ENCODE data around the gene H2BW2. TPM values are rescaled to one million over a fixed set of nuclear protein-coding genes. Genes with fewer than 3 reads are reported as not detected.

The H2BW2 gene
- total and polyA plus RNA-seq, 10 of the 15 experiments (the other 5 are each of a cell fraction or from before 2014, with no cell fraction given): not detected

GRCh38 chrX:104084534-104085277 lies 45.0 kb downstream of the H2BW2 start:
- Histone ChIP-seq H3K9ac (ENCODE audit: control insufficient read depth, insufficient read depth, low read length) (no peak overlapping the region), H3K27me3 (replicated peaks in 1 of 2; ENCODE audit: control insufficient read depth in 2 of 2, insufficient read depth in 2 of 2, low read length in 1 of 2) (no peaks in the 10 kb centered on the region; a peak in 1 of 4 replicates), H3K4me1 (ENCODE audit: control insufficient read depth, insufficient read depth, low read length) (no peaks in the 10 kb centered on the region), H2AFZ (ENCODE audit: control insufficient read depth, low read depth, low read length) (no peak overlapping the region), H3K9me3 (replicated peaks; ENCODE audit: control insufficient read depth, insufficient read depth, low read length) (no peaks in the 10 kb centered on the region), H3K36me3 (ENCODE audit: control insufficient read depth in 2 of 2, insufficient read depth in 2 of 2, low read length in 1 of 2) (no peaks in the 10 kb centered on the region), H3K79me2 (ENCODE audit: control insufficient read depth, insufficient read depth, low read length) (no peaks in the 10 kb centered on the region), H4K20me1 (ENCODE audit: control insufficient read depth, insufficient read depth) (no peaks in the 10 kb centered on the region), H3K4me3 (no peak overlapping the region), H3K27ac (ENCODE audit: control insufficient read depth, insufficient read depth) (no peak overlapping the region), H3K4me2 (ENCODE audit: control insufficient read depth, insufficient read depth) (no peak overlapping the region)
- BruUV-seq (replicated peaks): no TSS peak
- no peak for DNase-seq (ENCODE audit: low read depth, low spot score)
- ChIA-PET SMC1A (ENCODE audit: uncharacterized antibody, unreplicated experiment) (no interaction called here), POLR2A (no interaction called here), RAD21 (ENCODE audit: unreplicated experiment) (no interaction called here), CTCF (no interaction called here)
- intact Hi-C loops (cut with micrococcal nuclease; ENCODE audit: unreplicated experiment): no loop called here
- 30% methylated on average over 5 of the region's 5 CpGs for WGBS (ENCODE audit: insufficient coverage, insufficient replicate concordance, low lambda C conversion rate, missing lambda C conversion rate)
- TF ChIP-seq NBN (IDR thresholded peaks at IDR 0.05): no peak
- no peak for TF ChIP-seq KAT2A (conservative IDR thresholded peaks at IDR 0.05; ENCODE audit: control insufficient read depth, low read depth, low read length)
- TF ChIP-seq ZZZ3 (IDR thresholded peaks at IDR 0.05; ENCODE audit: control insufficient read depth, insufficient read length, low read depth): no peak
- TF ChIP-seq ZNF207 (IDR thresholded peaks at IDR 0.05; ENCODE audit: borderline replicate concordance): no peak
- no peak for TF ChIP-seq TARDBP (IDR thresholded peaks at IDR 0.05; ENCODE audit: borderline replicate concordance)
- TF ChIP-seq MXI1 (IDR thresholded peaks at IDR 0.05; ENCODE audit: low read depth, low read length): no peak
- TF ChIP-seq IKZF1 (conservative IDR thresholded peaks at IDR 0.05): no peak
- TF ChIP-seq HCFC1 (IDR thresholded peaks at IDR 0.05; ENCODE audit: low read length): no peak
- no peak for TF ChIP-seq ATF2 (IDR thresholded peaks at IDR 0.05; ENCODE audit: low read length)
- no peak for TF ChIP-seq ZNF622 (IDR thresholded peaks at IDR 0.05)
- FAIRE-seq: no peak
- ATAC-seq: no peak
- in situ Hi-C loops (cut with MboI): no loop called here

Data from GM12878 (cell line).